HEK293T (cell line): ENCODE data around the gene COL1A1.

Experiments
- CTCF ChIA-PET: fragments of 350-600 bp; formaldehyde crosslinking; extraction: SDS; loops from one replicate; lab custom pipeline; 2021; ENCODE audit warnings: antibody characterized with exemption, inconsistent platforms; lab: Yijun Ruan, JAX
- POLR2A ChIA-PET: fragments of 350-600 bp; formaldehyde crosslinking; extraction: SDS; loops from one replicate; lab custom pipeline; 2020; ENCODE audit warnings: antibody characterized with exemption, inconsistent platforms; lab: Yijun Ruan, JAX
- DNase-seq: peaks from one replicate; pipeline ENCODE4 v3.0.0; 2012; ENCODE audit warnings: mixed read lengths; ENCODE audit errors: extremely low spot score
- ARNT ChIP-seq: fragments of 450-650 bp; IDR thresholded peaks from 2 replicates; pipeline ENCODE4 v1.6.1; 2017; ENCODE audit warnings: mild to moderate bottlenecking
- BHLHE40 ChIP-seq: fragments of 450-650 bp; IDR thresholded peaks from 2 replicates; pipeline ENCODE4 v1.6.1; 2016; ENCODE audit warnings: mild to moderate bottlenecking, moderate library complexity, borderline replicate concordance
- CTBP1 ChIP-seq: fragments of 450-650 bp; IDR thresholded peaks from 2 replicates; pipeline ENCODE4 v1.6.1; 2016; ENCODE audit warnings: borderline replicate concordance
- ELF4 ChIP-seq: fragments of 450-650 bp; IDR thresholded peaks from 2 replicates; pipeline ENCODE4 v1.6.1; 2017; ENCODE audit warnings: antibody characterized with exemption
- FOXA1 ChIP-seq: fragments of 450-650 bp; IDR thresholded peaks from 2 replicates; pipeline ENCODE4 v1.6.1; 2016; ENCODE audit warnings: mild to moderate bottlenecking
- FOXK2 ChIP-seq: fragments of 450-650 bp; IDR thresholded peaks from 2 replicates; pipeline ENCODE4 v1.6.1; 2016; ENCODE audit warnings: mild to moderate bottlenecking
- FOXM1 ChIP-seq: fragments of 450-650 bp; IDR thresholded peaks from 2 replicates; pipeline ENCODE4 v1.6.1; 2017; ENCODE audit warnings: mild to moderate bottlenecking, borderline replicate concordance
- HDGF ChIP-seq: fragments of 450-650 bp; IDR thresholded peaks from 2 replicates; pipeline ENCODE4 v1.6.1; 2017; ENCODE audit warnings: antibody characterized with exemption, borderline replicate concordance
- L3MBTL2 ChIP-seq: fragments of 450-650 bp; conservative IDR thresholded peaks from 2 replicates; pipeline ENCODE4 v1.6.1; 2016; ENCODE audit warnings: mild to moderate bottlenecking
- LEF1 ChIP-seq: fragments of 450-650 bp; IDR thresholded peaks from 2 replicates; pipeline ENCODE4 v1.6.1; 2017; ENCODE audit warnings: mild to moderate bottlenecking, borderline replicate concordance
- NFRKB ChIP-seq: fragments of 450-650 bp; IDR thresholded peaks from 2 replicates; pipeline ENCODE4 v1.6.1; 2016; ENCODE audit warnings: mild to moderate bottlenecking, moderate library complexity
- PKNOX1 ChIP-seq: fragments of 450-650 bp; IDR thresholded peaks from 2 replicates; pipeline ENCODE4 v1.6.1; 2016
- SP1 ChIP-seq: fragments of 450-650 bp; IDR thresholded peaks from 2 replicates; pipeline ENCODE4 v1.6.1; 2017
- SUZ12 ChIP-seq: fragments of 450-650 bp; IDR thresholded peaks from 2 replicates; pipeline ENCODE4 v1.6.1; 2016; ENCODE audit warnings: mild to moderate bottlenecking
- TARDBP ChIP-seq: fragments of 450-650 bp; IDR thresholded peaks from 2 replicates; pipeline ENCODE4 v1.6.1; 2016
- ZNF384 ChIP-seq: fragments of 450-650 bp; IDR thresholded peaks from 2 replicates; pipeline ENCODE4 v1.6.1; 2016

COL1A1 gene

DNA sequence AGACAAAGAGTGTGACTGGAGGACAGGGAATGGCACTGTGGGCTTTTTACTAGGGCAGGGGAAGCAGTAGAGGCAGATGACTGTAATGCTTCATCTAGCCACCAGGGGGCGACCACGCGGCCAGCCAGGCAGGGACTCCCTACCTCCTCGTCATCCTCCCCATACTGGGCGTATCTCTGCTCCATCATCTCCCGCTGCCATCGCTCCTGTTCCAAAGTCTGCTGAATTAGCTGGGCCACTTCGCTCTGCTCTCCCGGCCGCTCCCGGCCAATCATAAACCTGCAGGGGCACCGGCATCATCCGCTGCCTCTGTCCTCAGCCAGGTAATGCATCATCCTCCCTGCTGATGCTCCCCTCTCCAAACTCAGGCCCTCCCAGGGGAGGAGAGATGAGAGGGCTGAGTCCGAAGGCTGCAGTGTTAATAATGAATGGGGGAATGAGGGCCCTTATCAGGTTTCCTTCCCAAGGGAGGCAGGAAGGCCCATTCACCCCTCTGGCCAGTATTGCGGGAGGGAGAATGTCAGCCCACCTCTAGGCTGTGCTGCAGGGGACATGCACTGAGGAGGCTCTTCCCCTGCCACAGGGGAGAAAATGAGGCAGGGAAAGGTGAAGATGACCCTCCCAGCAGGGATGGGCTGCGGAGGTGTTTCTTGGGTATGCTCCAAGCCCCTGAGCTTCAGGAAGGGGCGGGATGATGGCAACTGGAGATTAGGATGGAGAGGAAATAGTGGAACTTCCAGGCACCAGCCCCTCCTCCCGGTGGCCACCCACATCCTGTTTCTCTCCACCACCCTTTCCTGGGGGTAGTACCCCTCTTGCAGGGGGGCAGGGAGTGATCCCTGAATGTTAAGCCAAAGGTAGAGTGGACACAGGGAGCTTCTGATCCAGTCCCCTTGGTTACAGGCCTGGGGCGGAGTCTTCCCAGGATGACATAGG is 61.2 kb downstream of the COL1A1 start:
- no peak for TF ChIP-seq ARNT
- TF ChIP-seq ZNF384 = no peak
- no peak for TF ChIP-seq PKNOX1
- TF ChIP-seq SUZ12 = no peak
- no peak for TF ChIP-seq CTBP1
- no peak for TF ChIP-seq FOXK2
- TF ChIP-seq NFRKB = no peak
- TF ChIP-seq TARDBP = no peak
- TF ChIP-seq ELF4 = no peak
- TF ChIP-seq SP1 = no peak
- TF ChIP-seq BHLHE40 = no peak
- TF ChIP-seq LEF1 = no peak
- no peak for TF ChIP-seq FOXA1
- TF ChIP-seq FOXM1 = no peak
- TF ChIP-seq HDGF = no peak
- no peak for TF ChIP-seq L3MBTL2
- ChIA-PET CTCF (interaction anchor here (0.9 to 2.3 kb wide), 4 partner anchors 12 to 145 kb away, joined by 3 to 6 read pairs (median 3); no protein-coding TSS in a partner anchor), POLR2A (interaction anchor here (1.5 kb wide), 1 partner anchor 22 kb away, joined by 3 read pairs; no protein-coding TSS in a partner anchor)
- peak; percentile 93 for DNase-seq

- POLR2A ChIA-PET = interaction anchor here (0.9 to 1.5 kb wide), 7 partner anchors 8 to 23 kb away, joined by 3 to 8 read pairs (median 4); no protein-coding TSS in a partner anchor
- no peak for DNase-seq
- CTCF ChIA-PET = interaction anchor here (0.9 to 2.3 kb wide), 7 partner anchors 13 to 81 kb away, joined by 3 to 6 read pairs (median 4); no protein-coding TSS in a partner anchor
- TF ChIP-seq SP1 = no peak
- no peak for TF ChIP-seq HDGF
- TF ChIP-seq ZNF384 = no peak
- TF ChIP-seq PKNOX1 = no peak
- no peak for TF ChIP-seq FOXK2
- TF ChIP-seq BHLHE40 = no peak
- TF ChIP-seq L3MBTL2 = no peak
- no peak for TF ChIP-seq SUZ12
- no peak for TF ChIP-seq ARNT
Measured at GRCh38 chr17:50139185-50139783, 62.1 kb downstream of the COL1A1 start.

- TF ChIP-seq ARNT = no peak
- ChIA-PET CTCF (interaction anchor here (0.7 to 1.4 kb wide), 3 partner anchors 9 to 33 kb away, joined by 3 to 4 read pairs (median 4); no protein-coding TSS in a partner anchor), POLR2A (interaction anchor here (0.6 to 1.5 kb wide), 4 partner anchors 14 to 41 kb away, joined by 3 to 8 read pairs (median 5); no protein-coding TSS in a partner anchor)
- DNase-seq = no peak
Measured at GRCh38 chr17:50137042-50137441, 64.4 kb downstream of the COL1A1 start.

- POLR2A ChIA-PET = interaction anchor here (1.0 to 1.5 kb wide), 3 partner anchors 15 to 42 kb away, joined by 3 to 8 read pairs (median 7); no protein-coding TSS in a partner anchor
- DNase-seq = no peak
- no peak for TF ChIP-seq HDGF
- no peak for TF ChIP-seq ELF4
- no peak for TF ChIP-seq ZNF384
- TF ChIP-seq FOXK2 = no peak
- no peak for TF ChIP-seq LEF1
- no peak for TF ChIP-seq SUZ12
- TF ChIP-seq FOXM1 = no peak
- no peak for TF ChIP-seq SP1
- TF ChIP-seq PKNOX1 = no peak
- no peak for TF ChIP-seq L3MBTL2
- TF ChIP-seq ARNT = no peak
- TF ChIP-seq BHLHE40 = no peak
- no peak for TF ChIP-seq TARDBP
- TF ChIP-seq CTBP1 = no peak
- CTCF ChIA-PET = interaction anchor here (0.7 to 1.4 kb wide), 2 partner anchors 26 to 33 kb away, joined by 3 to 4 read pairs; no protein-coding TSS in a partner anchor
Measured at GRCh38 chr17:50136096-50136687, 65.2 kb downstream of the COL1A1 start.

DNA sequence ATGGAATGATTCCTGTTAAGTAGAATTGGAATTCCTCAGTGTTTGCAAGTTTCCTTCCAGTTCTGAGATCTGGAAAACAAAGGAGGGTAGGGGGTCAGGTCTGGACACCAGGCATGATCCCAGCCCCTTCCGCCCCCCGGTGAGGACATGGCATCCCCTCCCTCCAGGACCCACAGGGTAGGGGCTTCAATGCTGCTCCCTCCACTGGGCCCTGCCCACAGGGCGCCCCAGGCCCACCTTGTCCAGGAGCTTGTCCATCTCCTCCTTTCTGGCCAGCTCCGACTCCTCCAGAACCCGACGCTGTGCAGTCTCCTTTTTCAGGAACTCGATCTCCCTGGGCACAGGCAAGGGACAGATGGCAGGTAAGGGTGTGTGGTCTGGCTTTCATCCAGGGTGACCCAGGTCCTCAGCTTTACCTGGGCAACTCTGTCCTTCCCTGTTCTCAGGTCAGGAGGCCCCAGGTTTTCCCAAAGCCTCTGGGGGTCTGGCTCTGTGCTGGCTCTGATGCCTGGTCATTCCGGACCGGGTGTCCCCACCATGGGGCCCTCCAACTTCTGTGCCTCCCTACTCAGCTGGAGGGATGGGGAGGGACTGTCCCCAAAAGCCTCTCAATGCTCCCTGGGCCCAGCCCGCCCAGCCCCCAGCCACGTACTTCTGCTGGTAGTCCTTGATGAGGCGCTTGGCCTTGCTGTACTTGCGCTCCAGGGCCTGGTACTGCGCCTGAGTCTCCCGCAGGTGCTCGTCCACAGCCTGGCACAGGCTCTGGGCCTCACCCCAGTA is 65.9 kb downstream of the COL1A1 start:
- CTCF ChIA-PET = interaction anchor here (1.4 to 1.7 kb wide), 2 partner anchors 26 to 34 kb away, joined by 4 to 9 read pairs; no protein-coding TSS in a partner anchor
- DNase-seq = no peak
- POLR2A ChIA-PET = interaction anchor here (1.2 kb wide), 2 partner anchors 16 to 17 kb away, joined by 6 to 8 read pairs; no protein-coding TSS in a partner anchor
- TF ChIP-seq TARDBP = no peak
- no peak for TF ChIP-seq PKNOX1
- TF ChIP-seq BHLHE40 = no peak
- no peak for TF ChIP-seq NFRKB
- no peak for TF ChIP-seq LEF1
